ENCODE data around the gene KLF18.

Gene KLF18

DNA sequence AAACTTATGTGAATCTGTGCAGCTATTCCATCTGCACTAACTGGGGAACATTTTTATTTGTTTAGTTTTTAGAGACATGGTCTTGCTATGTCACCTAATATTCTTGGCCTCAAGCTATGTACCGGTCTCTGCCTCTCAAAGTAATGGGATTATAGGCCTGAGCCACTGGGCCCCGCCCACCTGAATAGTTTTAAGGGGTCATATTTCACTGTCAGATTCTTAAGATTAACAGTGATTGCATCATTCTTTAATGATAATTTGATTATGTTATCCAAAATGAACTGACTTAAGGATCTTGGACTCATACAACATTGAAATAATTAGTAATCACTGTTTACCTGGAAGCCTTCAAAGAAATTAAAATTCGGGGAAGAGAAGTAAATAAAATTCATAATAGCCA, 12.6 kb upstream of the KLF18 start:
- no peak for DNase-seq (ENCODE audit: low read depth)
- no peak for TF ChIP-seq CTCF (IDR thresholded peaks at IDR 0.05; ENCODE audit: low read depth, low read length, missing control alignments)

GRCh38 chr1:44152692-44153091, 11.3 kb upstream of the KLF18 start:
- TF ChIP-seq CTCF (IDR thresholded peaks at IDR 0.05; ENCODE audit: low read depth, low read length, missing control alignments): no peak
- DNase-seq (ENCODE audit: low read depth): no peak
- H3K4me3 ChIP-seq (ENCODE audit: low read depth, low read length): no peak overlapping the region

More for the DNA sequence above, 12.6 kb upstream of the KLF18 start:
- no peak overlapping the region for H3K4me3 ChIP-seq (ENCODE audit: low read depth, low read length)

DNA sequence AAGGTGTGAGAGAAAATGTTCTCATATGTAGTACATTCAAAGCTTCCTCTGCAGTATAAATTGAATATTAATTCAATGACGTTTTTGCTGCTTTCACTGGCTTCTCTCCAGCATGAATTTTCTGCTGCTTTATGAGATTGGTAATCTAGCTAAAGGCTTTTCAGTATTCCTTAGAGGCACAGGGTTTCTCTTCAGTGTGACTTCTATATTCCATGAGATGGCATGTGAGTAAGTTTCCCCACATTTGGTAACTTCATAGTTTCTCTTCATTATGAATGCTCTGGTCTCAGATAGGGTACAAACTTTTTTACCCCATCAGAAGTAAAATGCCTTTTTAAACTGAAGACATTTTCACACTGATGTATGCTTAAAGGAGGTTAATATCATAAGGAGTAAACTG, 10.4 kb upstream of the KLF18 start:
- H3K4me3 ChIP-seq (ENCODE audit: low read depth, low read length): no peak overlapping the region
- no peak for DNase-seq (ENCODE audit: low read depth)
- no peak for TF ChIP-seq CTCF (IDR thresholded peaks at IDR 0.05; ENCODE audit: low read depth, low read length, missing control alignments)

- DNase-seq (ENCODE audit: low read depth): no peak
- no peak for TF ChIP-seq CTCF (IDR thresholded peaks at IDR 0.05; ENCODE audit: low read depth, low read length, missing control alignments)
- H3K4me3 ChIP-seq (ENCODE audit: low read depth, low read length): no peak overlapping the region
Observed at GRCh38 chr1:44151332-44151731, 9.9 kb upstream of the KLF18 start.

DNA sequence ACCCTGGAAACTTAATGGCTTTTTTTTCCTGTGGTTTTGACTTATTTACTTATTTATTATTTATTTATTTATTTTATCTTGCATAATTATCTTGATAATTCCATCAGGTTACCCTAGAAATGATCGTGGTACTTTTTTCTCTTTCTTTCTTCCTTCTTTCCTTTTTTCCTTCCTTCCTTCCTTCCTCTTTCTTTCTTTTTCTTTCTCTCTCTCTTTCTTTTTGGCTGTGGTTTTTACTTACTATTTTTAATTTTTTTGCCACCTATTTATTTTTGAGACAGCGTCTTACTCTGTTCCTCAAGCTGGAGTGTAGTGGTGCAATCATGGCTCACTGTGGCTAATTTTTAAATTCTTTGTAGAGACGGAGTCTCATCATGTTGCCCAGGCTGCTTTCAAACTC, 6.2 kb upstream of the KLF18 start:
- no peak for TF ChIP-seq CTCF (IDR thresholded peaks at IDR 0.05; ENCODE audit: low read depth, low read length, missing control alignments)
- no peak for DNase-seq (ENCODE audit: low read depth)
- H3K4me3 ChIP-seq (ENCODE audit: low read depth, low read length): no peak overlapping the region

- TF ChIP-seq CTCF (IDR thresholded peaks at IDR 0.05; ENCODE audit: low read depth, low read length, missing control alignments): no peak
- H3K4me3 ChIP-seq (ENCODE audit: low read depth, low read length): no peak overlapping the region
- no peak for DNase-seq (ENCODE audit: low read depth)
Observed at GRCh38 chr1:44146536-44147361, 5.3 kb upstream of the KLF18 start.

Data from GM12864 (cell line).